COLO829 (cell line): ENCODE results near the gene ZNF140.

Experiments used
- DNase-seq: peaks from one replicate; pipeline ENCODE4 v3.0.0; 2012; ENCODE audit warnings: low spot score

ZNF140 gene

GRCh38 chr12:133130038-133130807 lies 49.5 kb downstream of the ZNF140 start, which contains the start of the genes ZNF10 and ZNF891:
TSS of gene ZNF10 (plus strand) at chr12:133130627. CDS start at chr12:133144493, 13,866 bp downstream.
TSS of gene ZNF891 (minus strand) at chr12:133130274. CDS start at chr12:133121918, 8,356 bp downstream.
- peak; percentile 73 for DNase-seq

GRCh38 chr12:133130808-133131128 lies 50.0 kb downstream of the ZNF140 start:
- DNase-seq = no peak

GRCh38 chr12:133135747-133136146 lies 55.0 kb downstream of the ZNF140 start:
- DNase-seq = no peak

GRCh38 chr12:133145981-133146380 lies 65.3 kb downstream of the ZNF140 start:
- no peak for DNase-seq

GRCh38 chr12:133156125-133156690 lies 75.5 kb downstream of the ZNF140 start:
- DNase-seq = no peak
